ENCODE data around the gene VPS72. TPM values are rescaled to one million over a fixed set of nuclear protein-coding genes. Genes with fewer than 3 reads are reported as not detected.

The VPS72 gene
- total and polyA plus RNA-seq, 2 donors (not counting 3 experiments of a cell fraction or from before 2014, with no cell fraction given) = 76.2 to 85.2 TPM

DNA sequence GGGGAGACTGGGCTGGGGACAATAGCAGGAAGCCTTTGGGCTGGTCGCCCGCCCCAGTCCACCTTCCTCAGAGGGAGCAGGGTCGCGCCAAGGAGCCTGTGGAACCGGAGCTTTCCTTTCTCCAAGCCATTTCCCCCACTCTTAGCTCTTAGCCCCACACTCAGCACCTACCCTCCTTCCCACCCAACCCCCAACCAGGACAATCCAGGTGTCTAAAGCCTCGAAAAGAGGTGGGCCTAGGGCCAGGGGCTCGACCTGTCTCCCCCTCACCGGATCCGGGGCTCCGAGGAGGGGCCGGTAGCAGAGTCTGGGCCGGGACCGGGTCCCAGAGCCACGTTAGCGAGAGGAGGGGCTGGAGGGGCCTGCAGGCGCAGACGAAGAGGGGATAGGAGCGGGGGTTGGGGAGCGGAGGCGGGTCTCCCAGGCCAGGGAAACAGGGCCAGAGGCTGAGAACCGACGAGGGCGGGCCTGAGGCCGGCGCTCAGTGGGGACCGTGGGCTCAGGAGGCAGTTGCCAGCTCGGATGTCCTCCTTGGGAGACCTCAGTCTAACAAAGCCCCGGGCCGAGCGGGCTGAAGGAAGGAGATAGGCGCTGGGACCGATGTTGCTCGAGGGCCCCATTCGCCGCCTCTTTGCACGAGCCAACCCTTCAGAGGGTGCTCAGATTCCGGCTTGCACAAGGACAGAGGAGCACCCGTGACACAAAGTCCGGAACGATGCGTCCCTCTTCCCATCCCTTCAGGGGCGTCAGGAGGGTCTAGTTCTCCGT lies 44.5 kb downstream of the VPS72 start:
- intact Hi-C loops (cut with micrococcal nuclease) = loop anchor here (1.0 to 5.0 kb wide), 5 partner anchors 10 to 168 kb away; partner anchors contain the start of genes GABPB2 and LYSMD1
- no peaks in the 10 kb centered on the region for H4K20me1 ChIP-seq (replicated peaks; ENCODE audit: control insufficient read depth, extremely low read depth, insufficient read depth, low read length)
- no peaks in the 10 kb centered on the region for H3K79me2 ChIP-seq (ENCODE audit: control insufficient read depth, insufficient read depth, low read length)
- H3K4me1 ChIP-seq (ENCODE audit: control insufficient read depth, extremely low read depth, insufficient read depth, low read length) = peaks cover 29% of the 10 kb centered on the region
- H2AFZ ChIP-seq (ENCODE audit: low read depth, low read length) = peak overlapping the region; percentile 79
- POLR2A ChIA-PET = interaction anchor here (1.1 kb wide), 1 partner anchor 44 kb away, joined by 3 read pairs; the partner anchor contains the start of gene VPS72
- no peak overlapping the region for H3K27ac ChIP-seq (ENCODE audit: insufficient read depth, low read depth, low read length)
- H3K4me2 ChIP-seq (ENCODE audit: insufficient read depth, low read length) = peak overlapping the region; percentile 96
- H3K4me3 ChIP-seq (replicated peaks in 1 of 3; ENCODE audit: insufficient read depth in 1 of 3, low read depth in 1 of 3, low read length in 3 of 3) = peak overlapping the region; percentile 49 to 81 (median 59)
- FAIRE-seq = peak; percentile 12
- no peaks in the 10 kb centered on the region for H3K9me3 ChIP-seq (replicated peaks; ENCODE audit: control insufficient read depth, insufficient read depth, low read length)
- dilution Hi-C loops (cut with MboI; ENCODE audit: extremely low pct_ligation_motif_present, low sequenced_read_pairs) = no loop called here
- peaks cover 0 to 6% of the 10 kb centered on the region in 2 experiments for H3K36me3 ChIP-seq (ENCODE audit: control insufficient read depth in 2 of 2, extremely low read depth in 1 of 2, insufficient read depth in 2 of 2, low read length in 2 of 2)
- CTCF ChIA-PET = interaction anchor here (0.6 to 3.2 kb wide), 4 partner anchors 10 to 121 kb away, joined by 3 to 30 read pairs (median 4); no protein-coding TSS in a partner anchor
- TF ChIP-seq POLR2A (IDR thresholded peaks at IDR 0.05; ENCODE audit: low read depth, low read length) (no peak), POLR2AphosphoS5 (IDR thresholded peaks at IDR 0.05; ENCODE audit: insufficient read depth, low read depth, low read length) (no peak), FOS (IDR thresholded peaks at IDR 0.05; ENCODE audit: borderline replicate concordance, insufficient read depth, low read length) (no peak), GATA2 (IDR thresholded peaks at IDR 0.05; ENCODE audit: insufficient read depth, insufficient read length, low read depth, low read length) (no peak), EZH2 (IDR thresholded peaks at IDR 0.05; ENCODE audit: borderline replicate concordance, low read depth, low read length, severe bottlenecking) (no peak), MYC (IDR thresholded peaks at IDR 0.05; ENCODE audit: low read depth, low read length) (no peak), JUN (IDR thresholded peaks at IDR 0.05; ENCODE audit: borderline replicate concordance, insufficient read depth, insufficient read length, low read depth) (no peak)
- TF ChIP-seq, protein P1, sequence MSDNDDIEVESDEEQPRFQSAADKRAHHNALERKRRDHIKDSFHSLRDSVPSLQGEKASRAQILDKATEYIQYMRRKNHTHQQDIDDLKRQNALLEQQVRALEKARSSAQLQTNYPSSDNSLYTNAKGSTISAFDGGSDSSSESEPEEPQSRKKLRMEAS (IDR thresholded peaks at IDR 0.05; ENCODE audit: insufficient read depth, insufficient read length) = no peak
- TF ChIP-seq, protein P2, sequence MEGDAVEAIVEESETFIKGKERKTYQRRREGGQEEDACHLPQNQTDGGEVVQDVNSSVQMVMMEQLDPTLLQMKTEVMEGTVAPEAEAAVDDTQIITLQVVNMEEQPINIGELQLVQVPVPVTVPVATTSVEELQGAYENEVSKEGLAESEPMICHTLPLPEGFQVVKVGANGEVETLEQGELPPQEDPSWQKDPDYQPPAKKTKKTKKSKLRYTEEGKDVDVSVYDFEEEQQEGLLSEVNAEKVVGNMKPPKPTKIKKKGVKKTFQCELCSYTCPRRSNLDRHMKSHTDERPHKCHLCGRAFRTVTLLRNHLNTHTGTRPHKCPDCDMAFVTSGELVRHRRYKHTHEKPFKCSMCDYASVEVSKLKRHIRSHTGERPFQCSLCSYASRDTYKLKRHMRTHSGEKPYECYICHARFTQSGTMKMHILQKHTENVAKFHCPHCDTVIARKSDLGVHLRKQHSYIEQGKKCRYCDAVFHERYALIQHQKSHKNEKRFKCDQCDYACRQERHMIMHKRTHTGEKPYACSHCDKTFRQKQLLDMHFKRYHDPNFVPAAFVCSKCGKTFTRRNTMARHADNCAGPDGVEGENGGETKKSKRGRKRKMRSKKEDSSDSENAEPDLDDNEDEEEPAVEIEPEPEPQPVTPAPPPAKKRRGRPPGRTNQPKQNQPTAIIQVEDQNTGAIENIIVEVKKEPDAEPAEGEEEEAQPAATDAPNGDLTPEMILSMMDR (IDR thresholded peaks at IDR 0.05; ENCODE audit: extremely low read depth in 1 of 2, insufficient read depth in 1 of 2, low read depth in 1 of 2, low read length in 2 of 2) = no peak
- peak overlapping the region; percentile 53 for H3K9ac ChIP-seq (replicated peaks; ENCODE audit: extremely low read depth, insufficient read depth, low read length)
- peak; percentile 40 for DNase-seq (ENCODE audit: low read depth, low spot score)
- H3K27me3 ChIP-seq (ENCODE audit: control insufficient read depth in 2 of 2, insufficient read depth in 2 of 2, low read length in 2 of 2) = no peaks in the 10 kb centered on the region
- no TSS peak for BruUV-seq (replicated peaks)
- no peaks in the 10 kb centered on the region for H3K9me1 ChIP-seq (replicated peaks; ENCODE audit: control insufficient read depth, extremely low read depth, insufficient read depth, low read length)
